HEK293 (cell line): ENCODE results near the gene FAIM.

Source experiments
- ATF2 ChIP-seq: fragments of 450-650 bp; formaldehyde crosslinking; IDR thresholded peaks from 2 replicates; pipeline ENCODE4 v1.5.1; 2016; ENCODE audit warnings: missing biosample characterization, missing genetic modification characterization, low read depth
- CTCF ChIP-seq: fragments of 450-650 bp; formaldehyde crosslinking; IDR thresholded peaks from 2 replicates; pipeline ENCODE4 v1.5.1; 2016; ENCODE audit warnings: missing biosample characterization, missing genetic modification characterization
- GFI1B ChIP-seq: fragments of 450-650 bp; formaldehyde crosslinking; IDR thresholded peaks from 2 replicates; pipeline ENCODE4 v1.5.1; 2016; ENCODE audit warnings: missing biosample characterization, missing genetic modification characterization
- HIC1 ChIP-seq: fragments of 450-650 bp; formaldehyde crosslinking; IDR thresholded peaks from 2 replicates; pipeline ENCODE4 v1.5.1; 2016; ENCODE audit warnings: missing biosample characterization, missing genetic modification characterization
- PRDM4 ChIP-seq: fragments of 450-650 bp; formaldehyde crosslinking; IDR thresholded peaks from 2 replicates; pipeline ENCODE4 v1.5.1; 2017; ENCODE audit warnings: missing biosample characterization, missing genetic modification characterization
- SP3 ChIP-seq: fragments of 450-650 bp; formaldehyde crosslinking; IDR thresholded peaks from 2 replicates; pipeline ENCODE4 v1.5.1; 2016; ENCODE audit warnings: missing biosample characterization, missing genetic modification characterization
- SP7 ChIP-seq: fragments of 450-650 bp; formaldehyde crosslinking; IDR thresholded peaks from 2 replicates; pipeline ENCODE4 v1.5.1; 2016; ENCODE audit warnings: missing biosample characterization, missing genetic modification characterization
- YY1 ChIP-seq: fragments of 450-650 bp; formaldehyde crosslinking; IDR thresholded peaks from 2 replicates; pipeline ENCODE4 v1.5.1; 2018; ENCODE audit warnings: missing biosample characterization, missing genetic modification characterization
- ZFP37 ChIP-seq: fragments of 450-650 bp; formaldehyde crosslinking; IDR thresholded peaks from 2 replicates; pipeline ENCODE4 v1.5.1; 2016; ENCODE audit warnings: missing biosample characterization, missing genetic modification characterization
- ZNF239 ChIP-seq: fragments of 450-650 bp; formaldehyde crosslinking; IDR thresholded peaks from 2 replicates; pipeline ENCODE4 v1.5.1; 2016; ENCODE audit warnings: missing biosample characterization, missing genetic modification characterization
- ZNF26 ChIP-seq: fragments of 450-650 bp; formaldehyde crosslinking; IDR thresholded peaks from 2 replicates; pipeline ENCODE4 v1.5.1; 2016; ENCODE audit warnings: missing biosample characterization, missing genetic modification characterization
- ZNF514 ChIP-seq: fragments of 450-650 bp; formaldehyde crosslinking; IDR thresholded peaks from 2 replicates; pipeline ENCODE4 v1.5.1; 2016; ENCODE audit warnings: missing biosample characterization, missing genetic modification characterization
- ZSCAN23 ChIP-seq: fragments of 450-650 bp; formaldehyde crosslinking; IDR thresholded peaks from 2 replicates; pipeline ENCODE4 v1.5.1; 2016; ENCODE audit warnings: missing biosample characterization, missing genetic modification characterization

GRCh38 chr3:138638641-138639040 lies 30.1 kb downstream of the FAIM start:
- no peak for TF ChIP-seq PRDM4 (tag by site-specific recombination)
- TF ChIP-seq CTCF (tag by site-specific recombination), result no peak
- TF ChIP-seq ZSCAN23, result no peak
- TF ChIP-seq GFI1B, result no peak
- TF ChIP-seq YY1 (tag by site-specific recombination), result no peak
- no peak for TF ChIP-seq HIC1
- no peak for TF ChIP-seq SP3 (tag by site-specific recombination)
- TF ChIP-seq ATF2 (tag by site-specific recombination), result no peak
- no peak for TF ChIP-seq ZFP37 (tag by site-specific recombination)
- TF ChIP-seq SP7 (tag by site-specific recombination), result no peak
- TF ChIP-seq ZNF26 (tag by site-specific recombination), result no peak
- no peak for TF ChIP-seq ZNF514 (tag by site-specific recombination)
- no peak for TF ChIP-seq ZNF239 (tag by site-specific recombination)
